Measurements from ENCODE around the gene SEPTIN8.

Gene SEPTIN8

GRCh38 chr5:132787076-132787475 lies 10.0 kb upstream of the SEPTIN8 start:
- Histone ChIP-seq H3K4me1 (ENCODE audit: low read depth, poor library complexity, severe bottlenecking) (peaks cover 30% of the 10 kb centered on the region), H3K27ac (no peak overlapping the region), H3K4me2 (no peak overlapping the region)

DNA sequence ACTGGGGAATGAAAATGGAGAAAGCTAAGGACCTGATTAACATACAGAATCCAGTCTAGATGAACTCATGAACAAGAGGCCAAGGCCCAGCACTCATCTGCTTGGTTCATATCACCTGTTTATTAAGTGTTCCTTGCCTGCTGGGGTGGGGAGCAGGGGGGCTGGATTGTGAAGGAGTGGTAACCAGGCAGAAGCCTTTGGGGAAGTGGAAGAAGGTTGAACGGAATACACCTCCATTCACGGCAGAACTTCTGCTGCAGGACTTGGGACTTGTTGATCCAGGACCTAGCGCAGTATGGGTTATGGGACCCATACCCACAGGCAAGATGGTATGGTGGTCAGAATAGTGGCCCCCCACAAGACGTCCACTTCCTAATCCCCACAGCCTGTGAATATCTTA lies 8.8 kb upstream of the SEPTIN8 start:
- Histone ChIP-seq H3K4me2 (peak overlapping the region; percentile 54), H3K4me3 (IDR thresholded peaks at IDR 0.05; ENCODE audit: insufficient read depth, low read depth, low read length) (no peak overlapping the region), H3K4me1 (ENCODE audit: low read depth, poor library complexity, severe bottlenecking) (peaks cover 37% of the 10 kb centered on the region), H3K9ac (peak overlapping the region; percentile 53; the same call in 1 of the 2 replicates), H4K20me1 (ENCODE audit: insufficient read depth) (no peaks in the 10 kb centered on the region), H3K79me2 (ENCODE audit: insufficient read depth, low read depth) (no peaks in the 10 kb centered on the region), H3K36me3 (ENCODE audit: insufficient read depth) (no peaks in the 10 kb centered on the region), H2AFZ (ENCODE audit: low read depth) (peak overlapping the region; percentile 87), H3K27ac (peak overlapping the region; percentile 67), H3K27me3 (ENCODE audit: insufficient read depth, low read depth) (no peaks in the 10 kb centered on the region)
- TF ChIP-seq CTCF (conservative IDR thresholded peaks at IDR 0.05; ENCODE audit: low read depth, low read length), result no peak

More at GRCh38 chr5:132787076-132787475, 10.0 kb upstream of the SEPTIN8 start:
- Histone ChIP-seq H3K36me3 (ENCODE audit: insufficient read depth) (no peaks in the 10 kb centered on the region), H3K9ac (no peak overlapping the region), H2AFZ (ENCODE audit: low read depth) (no peak overlapping the region), H3K27me3 (ENCODE audit: insufficient read depth, low read depth) (no peaks in the 10 kb centered on the region), H3K79me2 (ENCODE audit: insufficient read depth, low read depth) (no peaks in the 10 kb centered on the region), H4K20me1 (ENCODE audit: insufficient read depth) (no peaks in the 10 kb centered on the region), H3K4me3 (IDR thresholded peaks at IDR 0.05; ENCODE audit: insufficient read depth, low read depth, low read length) (no peak overlapping the region)
- no peak for TF ChIP-seq CTCF (conservative IDR thresholded peaks at IDR 0.05; ENCODE audit: low read depth, low read length)

GRCh38 chr5:132785365-132785764 lies 8.3 kb upstream of the SEPTIN8 start:
- peak overlapping the region; percentile 87 for H2AFZ ChIP-seq (ENCODE audit: low read depth)
- H3K79me2 ChIP-seq (ENCODE audit: insufficient read depth, low read depth), result no peaks in the 10 kb centered on the region
- peak overlapping the region; percentile 54 for H3K4me2 ChIP-seq
- no peaks in the 10 kb centered on the region for H4K20me1 ChIP-seq (ENCODE audit: insufficient read depth)
- no peaks in the 10 kb centered on the region for H3K27me3 ChIP-seq (ENCODE audit: insufficient read depth, low read depth)
- peaks cover 42% of the 10 kb centered on the region for H3K4me1 ChIP-seq (ENCODE audit: low read depth, poor library complexity, severe bottlenecking)
- H3K9ac ChIP-seq, result peak overlapping the region; percentile 53; the same call in 1 of the 2 replicates
- H3K36me3 ChIP-seq (ENCODE audit: insufficient read depth), result no peaks in the 10 kb centered on the region
- peak overlapping the region; percentile 67 for H3K27ac ChIP-seq
- no peak overlapping the region for H3K4me3 ChIP-seq (IDR thresholded peaks at IDR 0.05; ENCODE audit: insufficient read depth, low read depth, low read length)
- no peak for TF ChIP-seq CTCF (conservative IDR thresholded peaks at IDR 0.05; ENCODE audit: low read depth, low read length)

- no peak for TF ChIP-seq CTCF (conservative IDR thresholded peaks at IDR 0.05; ENCODE audit: low read depth, low read length)
- Histone ChIP-seq H3K9ac (no peak overlapping the region), H3K4me1 (ENCODE audit: low read depth, poor library complexity, severe bottlenecking) (peaks cover 65% of the 10 kb centered on the region), H3K27ac (no peak overlapping the region), H3K4me3 (IDR thresholded peaks at IDR 0.05; ENCODE audit: insufficient read depth, low read depth, low read length) (no peak overlapping the region), H3K27me3 (ENCODE audit: insufficient read depth, low read depth) (no peaks in the 10 kb centered on the region), H2AFZ (ENCODE audit: low read depth) (no peak overlapping the region), H3K4me2 (no peak overlapping the region), H3K36me3 (ENCODE audit: insufficient read depth) (no peaks in the 10 kb centered on the region), H3K79me2 (ENCODE audit: insufficient read depth, low read depth) (no peaks in the 10 kb centered on the region), H4K20me1 (ENCODE audit: insufficient read depth) (no peaks in the 10 kb centered on the region)
These were observed 5.1 kb upstream of the SEPTIN8 start for GRCh38 chr5:132782101-132782500.
